Measurements from ENCODE around the gene TRAF3. TPM values are rescaled to one million over a fixed set of nuclear protein-coding genes. Genes with fewer than 3 reads are reported as not detected.
"Not testable (repeated sequence)": the region's sequence is repeated elsewhere in the genome, so short reads cannot be mapped to it uniquely, and the experiment has no call there.

Gene TRAF3
- total RNA-seq, 2 donors from 2014 or later, result 20.8 to 26.0 TPM

DNA sequence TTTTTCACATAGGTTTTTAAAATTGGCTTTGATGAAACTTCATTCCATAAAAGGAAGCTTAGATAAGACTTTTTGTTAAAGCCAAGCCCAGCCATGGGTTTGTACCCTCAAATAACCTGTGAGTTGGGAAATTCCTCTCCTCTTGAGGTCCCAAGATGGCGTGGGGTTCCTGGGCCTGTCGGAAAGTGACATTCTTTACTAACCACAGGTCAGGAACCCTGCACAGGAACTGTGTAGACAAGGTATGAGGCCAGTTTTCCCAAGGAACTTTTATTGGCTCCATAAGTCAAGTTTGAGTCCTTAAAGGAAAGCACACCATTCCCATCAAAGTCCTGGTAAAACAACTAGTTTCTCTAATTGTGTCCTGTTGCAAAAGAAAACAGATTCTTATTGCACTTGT lies 80.2 kb downstream of the TRAF3 start:
- intact Hi-C loops (cut with DNase I), result no loop called here
- Histone ChIP-seq H3K27me3 (no peaks in the 10 kb centered on the region), H3K9ac (ENCODE audit: low read depth in 2 of 2, low read length in 2 of 2) (no peak overlapping the region), H3K36me3 (no peaks in the 10 kb centered on the region), H3K9me3 (no peaks in the 10 kb centered on the region), H3K4me3 (no peak overlapping the region), H3K4me1 (no peaks in the 10 kb centered on the region), H3K27ac (no peak overlapping the region)
- TF ChIP-seq, protein P1, sequence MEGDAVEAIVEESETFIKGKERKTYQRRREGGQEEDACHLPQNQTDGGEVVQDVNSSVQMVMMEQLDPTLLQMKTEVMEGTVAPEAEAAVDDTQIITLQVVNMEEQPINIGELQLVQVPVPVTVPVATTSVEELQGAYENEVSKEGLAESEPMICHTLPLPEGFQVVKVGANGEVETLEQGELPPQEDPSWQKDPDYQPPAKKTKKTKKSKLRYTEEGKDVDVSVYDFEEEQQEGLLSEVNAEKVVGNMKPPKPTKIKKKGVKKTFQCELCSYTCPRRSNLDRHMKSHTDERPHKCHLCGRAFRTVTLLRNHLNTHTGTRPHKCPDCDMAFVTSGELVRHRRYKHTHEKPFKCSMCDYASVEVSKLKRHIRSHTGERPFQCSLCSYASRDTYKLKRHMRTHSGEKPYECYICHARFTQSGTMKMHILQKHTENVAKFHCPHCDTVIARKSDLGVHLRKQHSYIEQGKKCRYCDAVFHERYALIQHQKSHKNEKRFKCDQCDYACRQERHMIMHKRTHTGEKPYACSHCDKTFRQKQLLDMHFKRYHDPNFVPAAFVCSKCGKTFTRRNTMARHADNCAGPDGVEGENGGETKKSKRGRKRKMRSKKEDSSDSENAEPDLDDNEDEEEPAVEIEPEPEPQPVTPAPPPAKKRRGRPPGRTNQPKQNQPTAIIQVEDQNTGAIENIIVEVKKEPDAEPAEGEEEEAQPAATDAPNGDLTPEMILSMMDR (IDR thresholded peaks at IDR 0.05), result no peak
- DNase-seq, result no peak

DNA sequence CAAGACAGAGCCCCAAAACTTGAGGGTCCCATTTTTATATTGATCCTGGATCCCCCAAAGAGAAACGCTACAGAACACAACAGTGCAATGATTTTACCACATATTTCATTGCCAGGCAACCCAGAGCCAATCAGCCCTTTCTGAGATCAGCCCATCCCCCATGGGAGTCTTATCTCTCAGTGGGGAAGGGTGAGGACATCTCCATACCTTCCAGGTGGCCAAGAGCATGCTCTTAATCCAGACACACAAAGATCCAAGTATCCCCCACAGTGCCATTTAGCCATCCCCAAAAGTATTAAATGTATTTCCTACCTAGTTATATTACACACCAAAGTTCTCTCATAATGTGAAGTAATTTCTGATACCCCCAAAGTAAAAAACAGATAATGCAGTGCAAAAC lies 82.7 kb downstream of the TRAF3 start:
- Histone ChIP-seq H3K9ac (ENCODE audit: low read depth in 2 of 2, low read length in 2 of 2) (no peak overlapping the region), H3K27ac (no peak overlapping the region), H3K4me1 (no peaks in the 10 kb centered on the region), H3K27me3 (no peaks in the 10 kb centered on the region), H3K9me3 (no peaks in the 10 kb centered on the region), H3K4me3 (no peak overlapping the region), H3K36me3 (no peaks in the 10 kb centered on the region)
- intact Hi-C loops (cut with DNase I), result no loop called here
- DNase-seq, result no peak
- TF ChIP-seq, protein P1 (IDR thresholded peaks at IDR 0.05), result no peak

DNA sequence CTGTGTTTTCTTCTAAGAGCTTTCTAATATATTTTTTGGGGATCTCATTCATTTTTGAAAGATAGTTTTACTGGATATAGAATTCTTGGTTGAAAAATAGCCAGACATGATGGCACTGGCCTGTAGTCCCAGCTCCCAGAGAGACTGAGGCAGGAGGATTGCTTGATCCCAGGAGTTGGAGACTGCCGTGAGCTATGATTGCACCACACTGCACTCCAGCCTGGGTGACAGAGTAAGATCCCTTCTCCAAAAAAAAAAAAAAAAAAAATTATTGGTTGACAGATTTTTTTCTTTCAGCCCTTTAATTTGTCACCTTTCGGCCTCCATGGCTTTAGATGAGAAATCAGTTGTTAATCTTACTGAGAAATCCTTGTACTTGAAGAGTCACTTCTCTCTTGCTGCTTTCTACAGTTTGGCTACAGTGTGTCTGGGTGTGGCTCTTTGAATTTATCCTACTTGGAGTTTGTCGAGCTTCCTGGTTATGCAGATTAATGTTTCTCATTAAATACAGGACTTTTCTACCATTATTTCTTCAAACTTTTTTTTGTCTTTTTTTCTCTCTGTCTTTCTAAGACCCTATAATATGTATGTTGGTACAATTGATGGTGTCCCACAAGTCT lies 85.0 kb downstream of the TRAF3 start:
- H3K27ac ChIP-seq, result no peak overlapping the region
- no peaks in the 10 kb centered on the region for H3K27me3 ChIP-seq
- no peaks in the 10 kb centered on the region for H3K4me1 ChIP-seq
- H3K36me3 ChIP-seq, result no peaks in the 10 kb centered on the region
- no peak overlapping the region for H3K4me3 ChIP-seq
- H3K9ac ChIP-seq (ENCODE audit: low read depth in 2 of 2, low read length in 2 of 2), result peak overlapping the region in 1 of 2 donors; percentile 19
- H3K9me3 ChIP-seq, result no peaks in the 10 kb centered on the region
- DNase-seq, result no peak
- TF ChIP-seq, protein P1 (IDR thresholded peaks at IDR 0.05), result no peak
- intact Hi-C loops (cut with DNase I), result no loop called here

DNA sequence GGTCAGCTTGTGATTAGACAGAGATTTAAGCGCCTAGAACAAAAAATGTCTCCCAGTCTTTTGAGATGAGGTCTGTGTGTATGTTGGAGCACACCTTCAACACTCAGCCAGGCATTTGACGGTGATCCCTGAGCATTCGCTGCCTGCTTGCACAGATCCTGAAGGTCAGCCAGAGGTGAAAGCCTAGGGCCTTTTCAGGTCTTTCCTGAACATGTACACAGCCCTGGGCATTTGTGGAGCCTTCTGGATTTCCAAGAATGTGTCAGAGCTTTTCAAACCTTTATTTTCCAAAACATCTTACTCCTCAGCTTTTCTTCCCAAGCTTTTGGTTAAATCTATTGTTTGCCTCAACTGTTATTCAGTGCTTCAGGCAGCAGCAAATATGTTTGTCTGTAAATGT lies 86.1 kb downstream of the TRAF3 start:
- no peak overlapping the region for H3K4me3 ChIP-seq
- intact Hi-C loops (cut with DNase I), result no loop called here
- DNase-seq, result no peak
- TF ChIP-seq, protein P1 (IDR thresholded peaks at IDR 0.05), result no peak
- no peaks in the 10 kb centered on the region for H3K9me3 ChIP-seq
- H3K27ac ChIP-seq, result no peak overlapping the region
- no peaks in the 10 kb centered on the region for H3K4me1 ChIP-seq
- no peak overlapping the region for H3K9ac ChIP-seq (ENCODE audit: low read depth in 2 of 2, low read length in 2 of 2)
- H3K27me3 ChIP-seq, result no peaks in the 10 kb centered on the region
- no peaks in the 10 kb centered on the region for H3K36me3 ChIP-seq

DNA sequence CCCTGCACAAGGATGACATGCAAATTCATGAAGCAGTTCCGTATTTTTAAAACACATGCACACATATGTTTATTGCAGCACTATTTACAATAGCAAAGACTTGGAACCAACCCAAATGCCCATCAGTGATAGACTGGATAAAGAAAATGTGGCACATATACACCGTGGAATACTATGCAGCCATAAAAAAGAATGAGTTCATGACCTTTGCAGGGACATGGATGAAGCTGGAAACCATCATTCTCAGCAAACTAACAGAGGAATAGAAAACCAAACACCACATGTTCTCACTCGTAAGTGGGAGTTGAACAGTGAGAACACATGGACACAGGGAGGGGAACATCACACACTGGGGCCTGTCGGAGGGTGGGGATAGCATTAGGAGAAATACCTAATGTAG lies 88.7 kb downstream of the TRAF3 start:
- H3K4me1 ChIP-seq; H3K9me3 ChIP-seq; H3K36me3 ChIP-seq; H3K9ac ChIP-seq (ENCODE audit: low read depth in 2 of 2, low read length in 2 of 2); H3K27me3 ChIP-seq; intact Hi-C loops (cut with DNase I); H3K27ac ChIP-seq; DNase-seq; H3K4me3 ChIP-seq: not testable (repeated sequence)

DNA sequence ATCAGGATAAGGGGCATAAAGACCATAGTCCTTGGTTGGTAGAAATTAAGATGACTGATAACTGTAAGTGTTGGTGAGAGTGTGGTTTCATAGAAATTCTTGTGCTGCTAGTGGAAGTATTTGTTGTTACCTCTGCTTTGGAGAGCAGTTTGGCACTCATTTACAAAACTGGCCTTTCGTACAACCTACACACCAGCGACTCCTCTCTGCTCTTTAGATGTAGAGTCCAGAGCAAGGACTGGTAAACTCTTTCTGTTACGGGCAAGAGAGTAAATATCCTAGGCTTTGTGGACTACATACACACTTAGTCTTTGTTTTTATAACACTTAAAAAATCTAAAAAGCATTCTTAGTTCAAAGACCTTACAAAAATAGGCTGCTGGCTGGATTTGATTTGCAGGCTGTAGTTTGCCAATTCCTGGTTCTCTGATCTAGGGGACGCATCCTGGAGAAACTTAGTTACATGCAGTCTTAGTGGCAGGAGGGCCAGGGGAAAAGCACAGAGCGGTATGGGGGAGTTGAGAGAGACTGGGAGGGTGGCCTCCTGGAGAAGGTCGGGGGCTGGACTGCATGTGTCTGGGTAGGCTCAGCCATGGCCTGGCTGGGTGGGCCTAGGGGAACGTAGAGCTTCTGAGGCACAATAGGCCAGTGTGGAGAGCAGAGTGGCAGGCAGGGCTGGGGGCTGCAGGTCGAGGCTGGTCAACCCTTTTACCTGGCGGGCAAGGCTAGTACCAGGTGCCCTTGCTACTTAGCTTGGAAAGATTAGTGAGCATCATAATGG lies 89.9 kb downstream of the TRAF3 start:
- TF ChIP-seq, protein P1 (IDR thresholded peaks at IDR 0.05), result no peak
- intact Hi-C loops (cut with DNase I), result no loop called here
- H3K9ac ChIP-seq (ENCODE audit: low read depth in 2 of 2, low read length in 2 of 2), result peak overlapping the region in 1 of 2 donors; percentile 2
- no peaks in the 10 kb centered on the region for H3K36me3 ChIP-seq
- no peak for DNase-seq
- no peak overlapping the region for H3K4me3 ChIP-seq
- H3K27me3 ChIP-seq, result no peaks in the 10 kb centered on the region
- H3K27ac ChIP-seq, result no peak overlapping the region
- no peaks in the 10 kb centered on the region for H3K9me3 ChIP-seq
- H3K4me1 ChIP-seq, result no peaks in the 10 kb centered on the region
